ENCODE results near the gene TNFSF11. TPM values are rescaled to one million over a fixed set of nuclear protein-coding genes. Genes with fewer than 3 reads are reported as not detected.

Gene TNFSF11
- total and polyA plus RNA-seq, 2 of the 4 experiments (the other 2 are of a cell fraction), result not detected

DNA sequence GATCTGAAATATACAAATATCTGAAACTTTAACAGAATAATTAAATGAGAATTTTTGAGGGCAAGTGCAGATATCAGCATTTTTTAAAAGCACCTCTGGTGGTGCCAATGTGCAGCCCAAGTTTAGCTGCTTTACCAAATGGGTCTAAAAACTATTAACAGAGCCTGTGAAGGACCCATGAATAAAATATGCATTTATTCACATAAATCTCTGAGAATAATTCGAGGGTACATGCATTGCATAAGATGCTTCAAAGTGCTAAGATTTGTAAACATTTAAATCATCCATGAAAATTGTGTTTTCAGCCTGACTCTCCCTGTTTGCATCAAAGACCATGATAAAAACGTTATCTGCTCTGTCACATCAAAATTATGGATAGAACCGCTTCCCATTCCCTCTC is 47.1 kb upstream of the TNFSF11 start:
- Histone ChIP-seq H2BK5ac (ENCODE audit: low read depth, low read length, poor library complexity, severe bottlenecking) (no peak overlapping the region), H2AFZ (replicated peaks; ENCODE audit: low read length, poor library complexity) (no peak overlapping the region), H3K14ac (replicated peaks; ENCODE audit: low read depth, low read length) (no peak overlapping the region), H3K18ac (ENCODE audit: low read depth, low read length) (no peak overlapping the region), H2AK5ac (ENCODE audit: low read depth, low read length) (no peak overlapping the region), H3K9ac (ENCODE audit: low read depth, low read length) (no peak overlapping the region), H3K36me3 (ENCODE audit: control insufficient read depth, insufficient read depth, low read length) (no peaks in the 10 kb centered on the region), H4K5ac (ENCODE audit: low read depth, low read length) (no peak overlapping the region), H3K4ac (ENCODE audit: low read depth, low read length) (no peak overlapping the region), H3K56ac (ENCODE audit: extremely low read depth, insufficient read depth, low read length) (no peak overlapping the region), H2AK9ac (replicated peaks; ENCODE audit: low read depth, low read length, poor library complexity) (no peak overlapping the region), H4K91ac (ENCODE audit: insufficient read depth, low read depth, low read length) (no peak overlapping the region), H3K27ac (ENCODE audit: insufficient read depth, low read length) (no peak overlapping the region), H3K9me3 (ENCODE audit: control insufficient read depth, insufficient read depth, low read length) (no peaks in the 10 kb centered on the region), H3K23ac (ENCODE audit: low read depth, low read length) (no peak overlapping the region), H3K4me3 (ENCODE audit: insufficient read depth, low read depth, low read length) (no peak overlapping the region), H3K27me3 (ENCODE audit: control insufficient read depth, insufficient read depth, low read length) (peaks cover 23% of the 10 kb centered on the region), H3K9me1 (ENCODE audit: insufficient read depth, low read length) (no peaks in the 10 kb centered on the region), H2BK120ac (ENCODE audit: low read depth, low read length) (no peak overlapping the region), H3K4me2 (ENCODE audit: low read depth, low read length) (no peak overlapping the region), H2BK15ac (ENCODE audit: low read depth, low read length) (no peak overlapping the region), H3K79me1 (ENCODE audit: low read depth in 1 of 2, low read length in 2 of 2) (no peaks in the 10 kb centered on the region), H2BK20ac (ENCODE audit: low read depth, low read length) (no peak overlapping the region), H4K8ac (ENCODE audit: low read depth in 2 of 2, low read length in 2 of 2) (no peak overlapping the region), H4K20me1 (ENCODE audit: insufficient read depth, low read length) (no peaks in the 10 kb centered on the region), H3K4me1 (ENCODE audit: control insufficient read depth, insufficient read depth, low read length) (no peaks in the 10 kb centered on the region)
- WGBS, 2 experiments (ENCODE audit: extremely low coverage in 2 of 2, insufficient read length in 1 of 2), result no CpG with 5 or more reads among the region's 3 CpGs
- DNase-seq (no peak), ATAC-seq (ENCODE audit: low read depth) (no peak)
- dilution Hi-C loops (cut with HindIII; ENCODE audit: low sequenced_read_pairs, unreplicated experiment) (no loop called here), intact Hi-C loops (cut with micrococcal nuclease) (no loop called here), in situ Hi-C loops (cut with MboI; ENCODE audit: low sequenced_read_pairs) (no loop called here)
- ChIA-PET CTCF (no interaction called here), POLR2A (ENCODE audit: unreplicated experiment) (no interaction called here)
- no TSS peak for BruUV-seq (replicated peaks)
- TF ChIP-seq POLR2A (IDR thresholded peaks at IDR 0.05; ENCODE audit: low read depth, low read length) (no peak), CHD1 (IDR thresholded peaks at IDR 0.05; ENCODE audit: low read depth, low read length) (no peak), CEBPB (IDR thresholded peaks at IDR 0.05; ENCODE audit: low read depth, low read length) (no peak), MXI1 (IDR thresholded peaks at IDR 0.05; ENCODE audit: borderline replicate concordance, low read depth, low read length) (no peak), MAFK (IDR thresholded peaks at IDR 0.05; ENCODE audit: low read depth, low read length) (no peak), BHLHE40 (IDR thresholded peaks at IDR 0.05; ENCODE audit: low read depth, low read length) (no peak), RAD21 (IDR thresholded peaks at IDR 0.05; ENCODE audit: low read length) (no peak), RCOR1 (IDR thresholded peaks at IDR 0.05; ENCODE audit: insufficient replicate concordance, low read length) (no peak), FOS (IDR thresholded peaks at IDR 0.05; ENCODE audit: low read depth, low read length) (no peak), RFX5 (IDR thresholded peaks at IDR 0.05; ENCODE audit: low read depth, low read length) (no peak), SMC3 (IDR thresholded peaks at IDR 0.05; ENCODE audit: low read depth, low read length) (no peak), NFE2L2 (IDR thresholded peaks at IDR 0.05; ENCODE audit: low read depth, low read length) (no peak)
- TF ChIP-seq, protein P1, sequence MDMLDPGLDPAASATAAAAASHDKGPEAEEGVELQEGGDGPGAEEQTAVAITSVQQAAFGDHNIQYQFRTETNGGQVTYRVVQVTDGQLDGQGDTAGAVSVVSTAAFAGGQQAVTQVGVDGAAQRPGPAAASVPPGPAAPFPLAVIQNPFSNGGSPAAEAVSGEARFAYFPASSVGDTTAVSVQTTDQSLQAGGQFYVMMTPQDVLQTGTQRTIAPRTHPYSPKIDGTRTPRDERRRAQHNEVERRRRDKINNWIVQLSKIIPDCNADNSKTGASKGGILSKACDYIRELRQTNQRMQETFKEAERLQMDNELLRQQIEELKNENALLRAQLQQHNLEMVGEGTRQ (IDR thresholded peaks at IDR 0.05; ENCODE audit: low read depth, low read length), result no peak
- TF ChIP-seq, protein P2, sequence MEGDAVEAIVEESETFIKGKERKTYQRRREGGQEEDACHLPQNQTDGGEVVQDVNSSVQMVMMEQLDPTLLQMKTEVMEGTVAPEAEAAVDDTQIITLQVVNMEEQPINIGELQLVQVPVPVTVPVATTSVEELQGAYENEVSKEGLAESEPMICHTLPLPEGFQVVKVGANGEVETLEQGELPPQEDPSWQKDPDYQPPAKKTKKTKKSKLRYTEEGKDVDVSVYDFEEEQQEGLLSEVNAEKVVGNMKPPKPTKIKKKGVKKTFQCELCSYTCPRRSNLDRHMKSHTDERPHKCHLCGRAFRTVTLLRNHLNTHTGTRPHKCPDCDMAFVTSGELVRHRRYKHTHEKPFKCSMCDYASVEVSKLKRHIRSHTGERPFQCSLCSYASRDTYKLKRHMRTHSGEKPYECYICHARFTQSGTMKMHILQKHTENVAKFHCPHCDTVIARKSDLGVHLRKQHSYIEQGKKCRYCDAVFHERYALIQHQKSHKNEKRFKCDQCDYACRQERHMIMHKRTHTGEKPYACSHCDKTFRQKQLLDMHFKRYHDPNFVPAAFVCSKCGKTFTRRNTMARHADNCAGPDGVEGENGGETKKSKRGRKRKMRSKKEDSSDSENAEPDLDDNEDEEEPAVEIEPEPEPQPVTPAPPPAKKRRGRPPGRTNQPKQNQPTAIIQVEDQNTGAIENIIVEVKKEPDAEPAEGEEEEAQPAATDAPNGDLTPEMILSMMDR (conservative IDR thresholded peaks at IDR 0.05; ENCODE audit: low read depth, low read length), result no peak
- TF ChIP-seq, protein P3, sequence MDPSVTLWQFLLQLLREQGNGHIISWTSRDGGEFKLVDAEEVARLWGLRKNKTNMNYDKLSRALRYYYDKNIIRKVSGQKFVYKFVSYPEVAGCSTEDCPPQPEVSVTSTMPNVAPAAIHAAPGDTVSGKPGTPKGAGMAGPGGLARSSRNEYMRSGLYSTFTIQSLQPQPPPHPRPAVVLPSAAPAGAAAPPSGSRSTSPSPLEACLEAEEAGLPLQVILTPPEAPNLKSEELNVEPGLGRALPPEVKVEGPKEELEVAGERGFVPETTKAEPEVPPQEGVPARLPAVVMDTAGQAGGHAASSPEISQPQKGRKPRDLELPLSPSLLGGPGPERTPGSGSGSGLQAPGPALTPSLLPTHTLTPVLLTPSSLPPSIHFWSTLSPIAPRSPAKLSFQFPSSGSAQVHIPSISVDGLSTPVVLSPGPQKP (IDR thresholded peaks at IDR 0.05; ENCODE audit: borderline replicate concordance, low read depth, low read length), result no peak

All from IMR-90 (cell line).